Thyroid gland (tissue), 4 donors: ENCODE measurements around the gene ST6GALNAC2.

Experiments
- CTCF ChIP-seq, 6 experiments: fragments of 200-600 bp in 3 of 6; fragments of 450-650 bp in 3 of 6; sonication (generic) in 3 of 6; IDR thresholded peaks; one replicate each; pipeline ENCODE4 v1.5.1; 2016 to 2019; ENCODE audit warnings: antibody characterized with exemption in 6 of 6, mild to moderate bottlenecking in 2 of 6, inconsistent platforms in 1 of 6, moderate library complexity in 1 of 6
- POLR2A ChIP-seq, 2 donors: fragments of 450-650 bp; IDR thresholded peaks; one replicate each; pipeline ENCODE4 v1.6.1; 2017; ENCODE audit warnings: antibody characterized with exemption in 2 of 2, mild to moderate bottlenecking in 2 of 2, moderate library complexity in 1 of 2

DNA sequence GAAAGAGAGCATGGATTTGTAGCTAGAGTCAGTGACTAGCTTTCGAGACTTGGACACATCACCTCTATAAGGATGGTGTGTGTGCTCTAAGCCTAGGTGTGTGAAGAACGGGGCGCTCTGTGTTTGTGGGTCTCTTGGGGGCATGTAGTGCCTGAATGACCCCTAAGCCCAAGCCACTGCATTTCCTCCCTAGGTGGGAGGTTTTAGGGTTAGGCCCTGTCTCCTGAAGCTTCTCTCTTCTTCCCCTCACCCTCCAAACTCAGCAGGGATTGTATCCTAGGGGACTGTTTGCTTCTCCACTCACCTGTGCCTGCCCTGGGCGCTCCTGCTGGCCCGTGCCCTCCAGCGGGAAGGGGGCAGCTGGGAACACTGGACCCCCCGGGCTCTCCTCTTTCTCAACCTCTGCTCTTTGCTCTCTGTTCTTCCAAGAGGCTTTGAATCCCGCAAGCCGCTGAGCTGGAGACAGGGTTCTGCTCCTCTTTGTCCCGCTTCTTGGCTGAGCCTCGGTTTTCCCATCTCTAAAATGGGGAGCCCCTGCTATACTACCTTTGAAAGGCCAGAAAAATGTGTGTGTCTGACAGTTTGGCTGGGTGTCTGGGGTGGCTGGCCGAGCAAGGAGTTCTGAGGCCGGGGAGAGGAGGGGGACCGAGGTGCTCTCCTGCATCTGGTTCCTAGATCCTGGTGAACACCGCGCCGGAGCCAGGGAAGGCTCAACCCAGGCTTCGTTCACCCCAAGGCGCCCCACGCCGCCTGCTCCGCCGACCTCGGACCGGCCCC lies 49.0 kb downstream of the ST6GALNAC2 start:
- no peak for TF ChIP-seq CTCF (IDR thresholded peaks at IDR 0.05)
- no peak for TF ChIP-seq POLR2A (IDR thresholded peaks at IDR 0.05)
